HL-60 (cell line): ENCODE measurements around the gene ANKS6.

Experiments used
- DNase-seq, 2 experiments: peaks; one replicate each; pipeline ENCODE4 v3.0.0-alpha.2; 2010 to 2020; ENCODE audit warnings: low read depth in 1 of 2, low spot score in 1 of 2
- H3K27ac ChIP-seq: fragments of 250-450 bp; sonication (Bioruptor Pico); replicated peaks from 2 replicates; pipeline ENCODE4 v1.5.1; 2020; ENCODE audit warnings: mild to moderate bottlenecking, moderate library complexity
- H3K27me3 ChIP-seq: fragments of 250-450 bp; sonication (Bioruptor Pico); 2 replicates; pipeline ENCODE4 v1.5.1; 2021; ENCODE audit warnings: mild to moderate bottlenecking, moderate library complexity; ENCODE audit not compliant: insufficient read depth, poor library complexity, severe bottlenecking
- H3K4me3 ChIP-seq: replicated peaks from 2 replicates; pipeline ENCODE4 v1.5.1; 2011; ENCODE audit warnings: mild to moderate bottlenecking, control low read depth, low read length; ENCODE audit not compliant: insufficient read depth
- GABPA ChIP-seq: IDR thresholded peaks from 2 replicates; pipeline ENCODE4 v1.6.1; 2012; ENCODE audit warnings: low read depth
- POLR2AphosphoS5 ChIP-seq: IDR thresholded peaks from 2 replicates; pipeline ENCODE4 v1.6.1; 2012; ENCODE audit warnings: low read depth
- SPI1 ChIP-seq: IDR thresholded peaks from 2 replicates; pipeline ENCODE4 v1.6.1; 2012; ENCODE audit warnings: low read depth, mild to moderate bottlenecking, borderline replicate concordance
- TF ChIP-seq, protein P1 (sequence below): IDR thresholded peaks from 2 replicates; pipeline ENCODE4 v1.6.1; 2012; ENCODE audit warnings: low read depth; ENCODE audit not compliant: insufficient replicate concordance
- TF ChIP-seq, protein P2 (sequence below): IDR thresholded peaks from one replicate; pipeline ENCODE4 v1.5.1; 2011; ENCODE audit warnings: low read length, control low read depth, inconsistent platforms; ENCODE audit not compliant: insufficient read depth

The ANKS6 gene

DNA sequence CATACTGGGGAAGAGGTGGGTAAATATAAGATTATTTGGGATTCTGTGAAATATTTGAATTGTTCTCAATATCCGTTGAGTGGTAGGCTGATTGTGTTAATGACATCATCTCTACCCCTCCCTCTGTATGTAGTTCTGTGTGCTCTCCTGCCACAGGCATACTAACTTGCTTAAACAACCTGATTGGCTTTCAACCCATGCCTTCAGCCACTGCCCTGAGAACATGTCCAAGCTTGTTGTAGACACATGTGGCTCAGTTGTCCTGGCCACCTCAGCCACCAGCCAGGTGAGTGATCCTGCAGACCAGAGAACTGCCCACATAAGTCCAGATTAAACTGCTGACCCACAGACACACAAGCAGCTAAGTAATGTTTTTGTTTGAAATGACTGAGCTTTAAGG, 31.1 kb downstream of the ANKS6 start:
- no peak for DNase-seq
- TF ChIP-seq, protein P1, sequence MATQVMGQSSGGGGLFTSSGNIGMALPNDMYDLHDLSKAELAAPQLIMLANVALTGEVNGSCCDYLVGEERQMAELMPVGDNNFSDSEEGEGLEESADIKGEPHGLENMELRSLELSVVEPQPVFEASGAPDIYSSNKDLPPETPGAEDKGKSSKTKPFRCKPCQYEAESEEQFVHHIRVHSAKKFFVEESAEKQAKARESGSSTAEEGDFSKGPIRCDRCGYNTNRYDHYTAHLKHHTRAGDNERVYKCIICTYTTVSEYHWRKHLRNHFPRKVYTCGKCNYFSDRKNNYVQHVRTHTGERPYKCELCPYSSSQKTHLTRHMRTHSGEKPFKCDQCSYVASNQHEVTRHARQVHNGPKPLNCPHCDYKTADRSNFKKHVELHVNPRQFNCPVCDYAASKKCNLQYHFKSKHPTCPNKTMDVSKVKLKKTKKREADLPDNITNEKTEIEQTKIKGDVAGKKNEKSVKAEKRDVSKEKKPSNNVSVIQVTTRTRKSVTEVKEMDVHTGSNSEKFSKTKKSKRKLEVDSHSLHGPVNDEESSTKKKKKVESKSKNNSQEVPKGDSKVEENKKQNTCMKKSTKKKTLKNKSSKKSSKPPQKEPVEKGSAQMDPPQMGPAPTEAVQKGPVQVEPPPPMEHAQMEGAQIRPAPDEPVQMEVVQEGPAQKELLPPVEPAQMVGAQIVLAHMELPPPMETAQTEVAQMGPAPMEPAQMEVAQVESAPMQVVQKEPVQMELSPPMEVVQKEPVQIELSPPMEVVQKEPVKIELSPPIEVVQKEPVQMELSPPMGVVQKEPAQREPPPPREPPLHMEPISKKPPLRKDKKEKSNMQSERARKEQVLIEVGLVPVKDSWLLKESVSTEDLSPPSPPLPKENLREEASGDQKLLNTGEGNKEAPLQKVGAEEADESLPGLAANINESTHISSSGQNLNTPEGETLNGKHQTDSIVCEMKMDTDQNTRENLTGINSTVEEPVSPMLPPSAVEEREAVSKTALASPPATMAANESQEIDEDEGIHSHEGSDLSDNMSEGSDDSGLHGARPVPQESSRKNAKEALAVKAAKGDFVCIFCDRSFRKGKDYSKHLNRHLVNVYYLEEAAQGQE = no peak
- TF ChIP-seq SPI1 (no peak), GABPA (no peak), POLR2AphosphoS5 (no peak)
- TF ChIP-seq, protein P2, sequence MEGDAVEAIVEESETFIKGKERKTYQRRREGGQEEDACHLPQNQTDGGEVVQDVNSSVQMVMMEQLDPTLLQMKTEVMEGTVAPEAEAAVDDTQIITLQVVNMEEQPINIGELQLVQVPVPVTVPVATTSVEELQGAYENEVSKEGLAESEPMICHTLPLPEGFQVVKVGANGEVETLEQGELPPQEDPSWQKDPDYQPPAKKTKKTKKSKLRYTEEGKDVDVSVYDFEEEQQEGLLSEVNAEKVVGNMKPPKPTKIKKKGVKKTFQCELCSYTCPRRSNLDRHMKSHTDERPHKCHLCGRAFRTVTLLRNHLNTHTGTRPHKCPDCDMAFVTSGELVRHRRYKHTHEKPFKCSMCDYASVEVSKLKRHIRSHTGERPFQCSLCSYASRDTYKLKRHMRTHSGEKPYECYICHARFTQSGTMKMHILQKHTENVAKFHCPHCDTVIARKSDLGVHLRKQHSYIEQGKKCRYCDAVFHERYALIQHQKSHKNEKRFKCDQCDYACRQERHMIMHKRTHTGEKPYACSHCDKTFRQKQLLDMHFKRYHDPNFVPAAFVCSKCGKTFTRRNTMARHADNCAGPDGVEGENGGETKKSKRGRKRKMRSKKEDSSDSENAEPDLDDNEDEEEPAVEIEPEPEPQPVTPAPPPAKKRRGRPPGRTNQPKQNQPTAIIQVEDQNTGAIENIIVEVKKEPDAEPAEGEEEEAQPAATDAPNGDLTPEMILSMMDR = no peak
- no peak overlapping the region for H3K27ac ChIP-seq
- no peaks in the 10 kb centered on the region for H3K27me3 ChIP-seq
- no peak overlapping the region for H3K4me3 ChIP-seq

DNA sequence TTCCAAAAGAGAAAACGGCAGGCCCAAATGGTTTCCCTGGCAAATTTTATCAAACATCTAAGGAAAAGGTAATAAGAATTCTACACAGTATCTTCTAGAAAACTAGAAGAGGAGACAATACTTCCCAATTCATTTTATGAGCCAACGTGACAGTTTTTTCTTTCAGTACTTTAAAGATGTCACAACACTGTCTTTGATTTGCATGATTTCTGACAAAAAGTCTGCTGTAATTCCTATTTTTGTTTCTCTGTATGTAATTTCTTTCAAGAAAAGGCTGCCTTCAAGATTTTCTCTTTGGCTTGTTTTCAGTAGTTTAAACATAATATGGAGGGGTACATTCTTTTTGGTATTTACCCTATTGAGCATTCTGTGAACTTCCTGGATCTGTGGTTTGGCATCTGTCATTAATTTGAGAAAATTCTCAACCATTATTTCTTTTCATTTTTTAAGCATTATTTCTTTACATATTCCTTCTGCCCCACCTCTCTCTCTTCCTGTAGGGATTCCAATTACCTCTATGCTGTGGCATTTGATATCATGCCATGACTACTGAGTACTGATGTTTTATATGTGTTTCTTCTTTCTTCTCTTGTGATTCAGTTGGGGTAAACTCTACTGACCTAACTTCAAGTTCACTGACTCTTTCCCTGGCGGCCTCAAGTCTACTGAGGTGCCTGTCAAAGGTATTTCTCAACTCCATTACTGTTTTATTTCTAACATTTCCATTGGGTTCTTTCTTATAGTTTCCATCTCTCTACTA, 32.2 kb downstream of the ANKS6 start:
- Histone ChIP-seq H3K27ac (no peak overlapping the region), H3K4me3 (no peak overlapping the region), H3K27me3 (no peaks in the 10 kb centered on the region)
- no peak for DNase-seq
- TF ChIP-seq POLR2AphosphoS5 (no peak), GABPA (no peak), SPI1 (no peak)
- TF ChIP-seq, protein P1 = no peak
- TF ChIP-seq, protein P2 = no peak

DNA sequence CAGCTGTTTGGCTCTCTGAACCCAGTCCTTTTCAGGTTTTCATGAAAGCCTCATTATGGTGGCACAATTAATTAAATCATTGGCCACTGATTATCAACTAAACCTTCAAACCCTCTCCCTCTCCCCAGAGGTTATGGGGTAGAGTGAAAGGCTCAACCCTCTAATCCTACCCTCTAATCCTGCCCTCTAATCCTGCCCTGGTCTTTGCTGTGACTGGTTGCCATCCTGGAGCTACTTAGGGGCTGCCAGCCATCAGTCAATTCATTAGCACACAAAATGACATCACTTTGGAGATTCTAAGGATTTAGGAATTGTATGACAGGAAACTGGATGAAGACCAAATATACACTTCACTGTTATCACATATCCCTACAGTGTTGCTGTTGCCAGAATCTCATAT, 36.1 kb downstream of the ANKS6 start:
- Histone ChIP-seq H3K27ac (no peak overlapping the region), H3K27me3 (no peaks in the 10 kb centered on the region), H3K4me3 (no peak overlapping the region)
- TF ChIP-seq POLR2AphosphoS5 (no peak), GABPA (no peak), SPI1 (no peak)
- TF ChIP-seq, protein P1 = no peak
- TF ChIP-seq, protein P2 = no peak
- no peak for DNase-seq
